Astrocyte (in vitro differentiated cells and primary cell): ENCODE measurements around the gene UBE2G1.

ENCODE experiments used
- EZH2 ChIP-seq: IDR thresholded peaks from 2 replicates; pipeline ENCODE4 v1.6.1; 2012; ENCODE audit warnings: mild to moderate bottlenecking, low read length, inconsistent platforms; ENCODE audit not compliant: insufficient read depth
- TF ChIP-seq, protein P1 (sequence below): IDR thresholded peaks from 2 replicates; pipeline ENCODE4 v1.5.1; 2011; ENCODE audit warnings: low read depth, mild to moderate bottlenecking, inconsistent platforms, low read length, moderate library complexity; ENCODE audit not compliant: insufficient read depth

DNA sequence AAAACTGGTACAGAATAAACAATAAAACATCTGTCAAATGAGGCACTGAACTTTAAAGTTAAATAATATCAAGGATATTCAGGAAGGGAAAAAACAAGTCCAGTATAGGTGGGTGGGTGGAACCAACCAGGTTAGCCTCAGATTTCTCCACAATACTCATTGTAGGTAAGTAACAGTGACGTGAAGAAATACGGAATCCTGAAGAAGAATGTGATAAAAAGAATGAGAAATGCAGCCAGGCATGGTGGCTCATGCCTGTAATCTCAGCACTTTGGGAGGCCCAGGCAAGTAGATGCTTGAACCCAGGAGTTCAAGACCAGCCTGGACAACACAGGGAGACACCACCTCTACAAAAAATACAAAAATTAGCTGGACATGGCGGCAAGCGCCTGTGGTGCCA is 47.3 kb downstream of the UBE2G1 start:
- TF ChIP-seq, protein P1, sequence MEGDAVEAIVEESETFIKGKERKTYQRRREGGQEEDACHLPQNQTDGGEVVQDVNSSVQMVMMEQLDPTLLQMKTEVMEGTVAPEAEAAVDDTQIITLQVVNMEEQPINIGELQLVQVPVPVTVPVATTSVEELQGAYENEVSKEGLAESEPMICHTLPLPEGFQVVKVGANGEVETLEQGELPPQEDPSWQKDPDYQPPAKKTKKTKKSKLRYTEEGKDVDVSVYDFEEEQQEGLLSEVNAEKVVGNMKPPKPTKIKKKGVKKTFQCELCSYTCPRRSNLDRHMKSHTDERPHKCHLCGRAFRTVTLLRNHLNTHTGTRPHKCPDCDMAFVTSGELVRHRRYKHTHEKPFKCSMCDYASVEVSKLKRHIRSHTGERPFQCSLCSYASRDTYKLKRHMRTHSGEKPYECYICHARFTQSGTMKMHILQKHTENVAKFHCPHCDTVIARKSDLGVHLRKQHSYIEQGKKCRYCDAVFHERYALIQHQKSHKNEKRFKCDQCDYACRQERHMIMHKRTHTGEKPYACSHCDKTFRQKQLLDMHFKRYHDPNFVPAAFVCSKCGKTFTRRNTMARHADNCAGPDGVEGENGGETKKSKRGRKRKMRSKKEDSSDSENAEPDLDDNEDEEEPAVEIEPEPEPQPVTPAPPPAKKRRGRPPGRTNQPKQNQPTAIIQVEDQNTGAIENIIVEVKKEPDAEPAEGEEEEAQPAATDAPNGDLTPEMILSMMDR = no peak
- TF ChIP-seq EZH2 = no peak
